Measurements from ENCODE around the gene CCDC54.
"Not testable (repeated sequence)": the region's sequence is repeated elsewhere in the genome, so short reads cannot be mapped to it uniquely, and the experiment has no call there.

The CCDC54 gene

GRCh38 chr3:107377151-107377550 lies at the start of gene CCDC54:
CCDC54 (plus strand) TSS chr3:107377439; CDS start chr3:107377588, 149 bp downstream.
- Mint-ChIP-seq H3K27me3 (no peaks in the 10 kb centered on the region), H3K27ac (no peak within 1 kb of the TSS), H3K36me3 (ENCODE audit: low read depth) (no peaks in the 10 kb centered on the region), H3K4me3 (no peak within 1 kb of the TSS), H3K9me3 (no peaks in the 10 kb centered on the region), H3K4me1 (ENCODE audit: low read depth) (no peaks in the 10 kb centered on the region)
- intact Hi-C loops (cut with micrococcal nuclease), result no loop called here

GRCh38 chr3:107328069-107328468 lies 49.2 kb upstream of the CCDC54 start:
- intact Hi-C loops (cut with micrococcal nuclease), result no loop called here
- Mint-ChIP-seq H3K9me3 (peaks cover 8% of the 10 kb centered on the region), H3K27ac (no peak overlapping the region), H3K4me1 (ENCODE audit: low read depth) (no peaks in the 10 kb centered on the region), H3K27me3 (no peaks in the 10 kb centered on the region), H3K36me3 (ENCODE audit: low read depth) (no peaks in the 10 kb centered on the region), H3K4me3 (no peak overlapping the region)

- intact Hi-C loops (cut with micrococcal nuclease), result no loop called here
- H3K36me3 Mint-ChIP-seq (ENCODE audit: low read depth), result no peaks in the 10 kb centered on the region
- H3K27me3 Mint-ChIP-seq, result no peaks in the 10 kb centered on the region
- no peaks in the 10 kb centered on the region for H3K4me1 Mint-ChIP-seq (ENCODE audit: low read depth)
- no peak overlapping the region for H3K4me3 Mint-ChIP-seq
- H3K27ac Mint-ChIP-seq, result no peak overlapping the region
- peaks cover 18% of the 10 kb centered on the region for H3K9me3 Mint-ChIP-seq
Observed at GRCh38 chr3:107329088-107329487, 48.2 kb upstream of the CCDC54 start.

- H3K27me3 Mint-ChIP-seq; H3K4me1 Mint-ChIP-seq (ENCODE audit: low read depth); H3K36me3 Mint-ChIP-seq (ENCODE audit: low read depth); H3K9me3 Mint-ChIP-seq; intact Hi-C loops (cut with micrococcal nuclease); H3K4me3 Mint-ChIP-seq; H3K27ac Mint-ChIP-seq: not testable (repeated sequence)
Observed at GRCh38 chr3:107339690-107340089, 37.5 kb upstream of the CCDC54 start.

GRCh38 chr3:107344722-107345121 lies 32.5 kb upstream of the CCDC54 start:
- intact Hi-C loops (cut with micrococcal nuclease), result no loop called here
- H3K27ac Mint-ChIP-seq, result no peak overlapping the region
- no peaks in the 10 kb centered on the region for H3K27me3 Mint-ChIP-seq
- peaks cover 5% of the 10 kb centered on the region for H3K4me1 Mint-ChIP-seq (ENCODE audit: low read depth)
- H3K36me3 Mint-ChIP-seq (ENCODE audit: low read depth), result no peaks in the 10 kb centered on the region
- no peak overlapping the region for H3K4me3 Mint-ChIP-seq
- no peaks in the 10 kb centered on the region for H3K9me3 Mint-ChIP-seq

GRCh38 chr3:107345822-107346405 lies 31.3 kb upstream of the CCDC54 start:
- Mint-ChIP-seq H3K27ac (no peak overlapping the region), H3K4me3 (no peak overlapping the region), H3K36me3 (ENCODE audit: low read depth) (no peaks in the 10 kb centered on the region), H3K27me3 (no peaks in the 10 kb centered on the region), H3K9me3 (no peaks in the 10 kb centered on the region), H3K4me1 (ENCODE audit: low read depth) (peaks cover 5% of the 10 kb centered on the region)
- intact Hi-C loops (cut with micrococcal nuclease), result no loop called here

- peaks cover 5% of the 10 kb centered on the region for H3K4me1 Mint-ChIP-seq (ENCODE audit: low read depth)
- no peaks in the 10 kb centered on the region for H3K36me3 Mint-ChIP-seq (ENCODE audit: low read depth)
- H3K4me3 Mint-ChIP-seq, result no peak overlapping the region
- H3K9me3 Mint-ChIP-seq, result no peaks in the 10 kb centered on the region
- intact Hi-C loops (cut with micrococcal nuclease), result no loop called here
- H3K27ac Mint-ChIP-seq, result no peak overlapping the region
- no peaks in the 10 kb centered on the region for H3K27me3 Mint-ChIP-seq
Observed at GRCh38 chr3:107346564-107346963, 30.7 kb upstream of the CCDC54 start.

- no peaks in the 10 kb centered on the region for H3K36me3 Mint-ChIP-seq (ENCODE audit: low read depth)
- H3K9me3 Mint-ChIP-seq, result no peaks in the 10 kb centered on the region
- peaks cover 5% of the 10 kb centered on the region for H3K4me1 Mint-ChIP-seq (ENCODE audit: low read depth)
- H3K4me3 Mint-ChIP-seq, result no peak overlapping the region
- no peaks in the 10 kb centered on the region for H3K27me3 Mint-ChIP-seq
- no peak overlapping the region for H3K27ac Mint-ChIP-seq
- intact Hi-C loops (cut with micrococcal nuclease), result no loop called here
Observed at GRCh38 chr3:107347751-107348150, 29.5 kb upstream of the CCDC54 start.

- no peaks in the 10 kb centered on the region for H3K9me3 Mint-ChIP-seq
- intact Hi-C loops (cut with micrococcal nuclease), result no loop called here
- no peak overlapping the region for H3K4me3 Mint-ChIP-seq
- no peak overlapping the region for H3K27ac Mint-ChIP-seq
- H3K36me3 Mint-ChIP-seq (ENCODE audit: low read depth), result no peaks in the 10 kb centered on the region
- H3K27me3 Mint-ChIP-seq, result no peaks in the 10 kb centered on the region
- no peaks in the 10 kb centered on the region for H3K4me1 Mint-ChIP-seq (ENCODE audit: low read depth)
Observed at GRCh38 chr3:107356706-107357105, 20.5 kb upstream of the CCDC54 start.

- Mint-ChIP-seq H3K36me3 (ENCODE audit: low read depth) (no peaks in the 10 kb centered on the region), H3K4me3 (no peak overlapping the region), H3K27me3 (no peaks in the 10 kb centered on the region), H3K4me1 (ENCODE audit: low read depth) (peaks cover 3% of the 10 kb centered on the region), H3K27ac (no peak overlapping the region), H3K9me3 (no peaks in the 10 kb centered on the region)
- intact Hi-C loops (cut with micrococcal nuclease), result no loop called here
Observed at GRCh38 chr3:107361633-107362032, 15.6 kb upstream of the CCDC54 start.

- H3K27me3 Mint-ChIP-seq, result no peaks in the 10 kb centered on the region
- no peaks in the 10 kb centered on the region for H3K9me3 Mint-ChIP-seq
- no peaks in the 10 kb centered on the region for H3K36me3 Mint-ChIP-seq (ENCODE audit: low read depth)
- no peak overlapping the region for H3K27ac Mint-ChIP-seq
- intact Hi-C loops (cut with micrococcal nuclease), result no loop called here
- peaks cover 16% of the 10 kb centered on the region for H3K4me1 Mint-ChIP-seq (ENCODE audit: low read depth)
- H3K4me3 Mint-ChIP-seq, result no peak overlapping the region
Observed at GRCh38 chr3:107365051-107365450, 12.2 kb upstream of the CCDC54 start.

- H3K4me1 Mint-ChIP-seq (ENCODE audit: low read depth), result peaks cover 16% of the 10 kb centered on the region
- intact Hi-C loops (cut with micrococcal nuclease), result no loop called here
- no peak overlapping the region for H3K27ac Mint-ChIP-seq
- H3K36me3 Mint-ChIP-seq (ENCODE audit: low read depth), result no peaks in the 10 kb centered on the region
- no peaks in the 10 kb centered on the region for H3K9me3 Mint-ChIP-seq
- H3K4me3 Mint-ChIP-seq, result no peak overlapping the region
- H3K27me3 Mint-ChIP-seq, result no peaks in the 10 kb centered on the region
Observed at GRCh38 chr3:107366766-107367165, 10.5 kb upstream of the CCDC54 start.

GRCh38 chr3:107367353-107367752 lies 9.9 kb upstream of the CCDC54 start:
- peak overlapping the region; percentile 18 for H3K4me3 Mint-ChIP-seq
- H3K9me3 Mint-ChIP-seq, result no peaks in the 10 kb centered on the region
- peaks cover 16% of the 10 kb centered on the region for H3K4me1 Mint-ChIP-seq (ENCODE audit: low read depth)
- no peak overlapping the region for H3K27ac Mint-ChIP-seq
- H3K27me3 Mint-ChIP-seq, result no peaks in the 10 kb centered on the region
- intact Hi-C loops (cut with micrococcal nuclease), result no loop called here
- no peaks in the 10 kb centered on the region for H3K36me3 Mint-ChIP-seq (ENCODE audit: low read depth)

- H3K4me1 Mint-ChIP-seq (ENCODE audit: low read depth), result peaks cover 16% of the 10 kb centered on the region
- no peaks in the 10 kb centered on the region for H3K9me3 Mint-ChIP-seq
- no peak overlapping the region for H3K27ac Mint-ChIP-seq
- H3K36me3 Mint-ChIP-seq (ENCODE audit: low read depth), result no peaks in the 10 kb centered on the region
- intact Hi-C loops (cut with micrococcal nuclease), result no loop called here
- no peak overlapping the region for H3K4me3 Mint-ChIP-seq
- no peaks in the 10 kb centered on the region for H3K27me3 Mint-ChIP-seq
Observed at GRCh38 chr3:107368654-107369398, 8.4 kb upstream of the CCDC54 start.

GRCh38 chr3:107369791-107370190 lies 7.4 kb upstream of the CCDC54 start:
- Mint-ChIP-seq H3K36me3 (ENCODE audit: low read depth) (no peaks in the 10 kb centered on the region), H3K27ac (no peak overlapping the region), H3K4me1 (ENCODE audit: low read depth) (peaks cover 16% of the 10 kb centered on the region), H3K9me3 (no peaks in the 10 kb centered on the region), H3K27me3 (no peaks in the 10 kb centered on the region), H3K4me3 (no peak overlapping the region)
- intact Hi-C loops (cut with micrococcal nuclease), result no loop called here

All from dendritic cell treated with granulocyte-macrophage colony-stimulating factor and Interleukin-4, amounts not matched to agents 40 ng/mL and 50 ng/mL, for 4 days (primary cell).